IMR-90 (cell line): ENCODE results near the gene NRL. TPM values are rescaled to one million over a fixed set of nuclear protein-coding genes. Genes with fewer than 3 reads are reported as not detected.

Source experiments
- ATAC-seq: fragments of 200-7000 bp; cut with Tn5 transposase; 2 replicates; pipeline ENCODE4 v1.9.1; 2020; ENCODE audit warnings: low read depth, mild to moderate bottlenecking, moderate library complexity
- BruUV-seq: library from RNA; stranded (reverse); fragments of 400-500 nt; replicated peaks from 2 replicates; lab custom pipeline; 2021; lab: Mats Ljungman, UMichigan
- CTCF ChIA-PET: fragments of 300-600 bp; formaldehyde crosslinking; extraction: SDS; loops from one replicate; lab custom pipeline; 2021; ENCODE audit warnings: antibody characterized with exemption; lab: Yijun Ruan, JAX
- POLR2A ChIA-PET: fragments of 300-600 bp; sonication (Branson Sonifier 250); formaldehyde crosslinking; loops from one replicate; lab custom pipeline; 2022; ENCODE audit warnings: antibody characterized with exemption; ENCODE audit not compliant: unreplicated experiment; lab: Charles Lee
- DNase-seq: peaks from one replicate; pipeline ENCODE4 v3.0.0; 2013
- H2AFZ ChIP-seq: replicated peaks from 2 replicates; pipeline ENCODE3; 2013; ENCODE audit warnings: low read length, mild to moderate bottlenecking; ENCODE audit not compliant: poor library complexity
- H2AK5ac ChIP-seq: 2 replicates; pipeline ENCODE4 v1.6.1; 2013; ENCODE audit warnings: low read depth, low read length, inconsistent platforms
- H2AK9ac ChIP-seq: replicated peaks from 2 replicates; pipeline ENCODE3; 2013; ENCODE audit warnings: mild to moderate bottlenecking, low read depth, low read length, moderate library complexity; ENCODE audit not compliant: poor library complexity
- H2BK120ac ChIP-seq: 2 replicates; pipeline ENCODE4 v1.6.1; 2013; ENCODE audit warnings: low read depth, low read length, inconsistent platforms
- H2BK15ac ChIP-seq: 3 replicates; pipeline ENCODE4 v1.6.1; 2013; ENCODE audit warnings: low read depth, low read length, inconsistent platforms
- H2BK20ac ChIP-seq: 2 replicates; pipeline ENCODE4 v1.6.1; 2013; ENCODE audit warnings: low read depth, mild to moderate bottlenecking, inconsistent platforms, low read length, moderate library complexity
- H2BK5ac ChIP-seq: 2 replicates; pipeline ENCODE4 v1.6.1; 2013; ENCODE audit warnings: mild to moderate bottlenecking, low read depth, low read length, inconsistent platforms; ENCODE audit not compliant: poor library complexity, severe bottlenecking
- H3K14ac ChIP-seq: replicated peaks from 2 replicates; pipeline ENCODE4 v1.6.1; 2013; ENCODE audit warnings: low read depth, low read length, inconsistent platforms
- H3K18ac ChIP-seq: 2 replicates; pipeline ENCODE4 v1.6.1; 2013; ENCODE audit warnings: low read depth, low read length, control low read depth
- H3K23ac ChIP-seq: 2 replicates; pipeline ENCODE4 v1.6.1; 2013; ENCODE audit warnings: low read depth, low read length, inconsistent platforms
- H3K27ac ChIP-seq: 2 replicates; pipeline ENCODE4 v1.5.1; 2013; ENCODE audit warnings: mild to moderate bottlenecking, control low read depth, low read length; ENCODE audit not compliant: insufficient read depth
- H3K27me3 ChIP-seq: 2 replicates; pipeline ENCODE4 v1.6.1; 2013; ENCODE audit warnings: low read length; ENCODE audit not compliant: control insufficient read depth, insufficient read depth
- H3K36me3 ChIP-seq: 2 replicates; pipeline ENCODE4 v1.6.1; 2013; ENCODE audit warnings: low read length, mixed read lengths; ENCODE audit not compliant: control insufficient read depth, insufficient read depth
- H3K4ac ChIP-seq: 2 replicates; pipeline ENCODE4 v1.6.1; 2013; ENCODE audit warnings: low read depth, low read length, inconsistent platforms
- H3K4me1 ChIP-seq: 2 replicates; pipeline ENCODE4 v1.6.1; 2013; ENCODE audit warnings: low read length, mixed read lengths; ENCODE audit not compliant: control insufficient read depth, insufficient read depth
- H3K4me2 ChIP-seq: 2 replicates; pipeline ENCODE4 v1.6.1; 2013; ENCODE audit warnings: low read depth, mild to moderate bottlenecking, control low read depth, low read length, moderate library complexity
- H3K4me3 ChIP-seq: 2 replicates; pipeline ENCODE4 v1.5.1; 2013; ENCODE audit warnings: low read depth, mild to moderate bottlenecking, control low read depth, low read length, moderate library complexity; ENCODE audit not compliant: insufficient read depth
- H3K56ac ChIP-seq: 2 replicates; pipeline ENCODE4 v1.6.1; 2013; ENCODE audit warnings: low read length, inconsistent platforms; ENCODE audit not compliant: insufficient read depth; ENCODE audit errors: extremely low read depth
- H3K79me1 ChIP-seq, 2 experiments: 2 replicates each; pipeline ENCODE4 v1.6.1; 2013; ENCODE audit warnings: low read length in 2 of 2, inconsistent platforms in 1 of 2, low read depth in 1 of 2
- H3K9ac ChIP-seq: 2 replicates; pipeline ENCODE4 v1.6.1; 2013; ENCODE audit warnings: low read depth, low read length, control low read depth
- H3K9me1 ChIP-seq: 2 replicates; pipeline ENCODE4 v1.6.1; 2013; ENCODE audit warnings: low read length, inconsistent platforms; ENCODE audit not compliant: insufficient read depth
- H3K9me3 ChIP-seq: 2 replicates; pipeline ENCODE4 v1.6.1; 2013; ENCODE audit warnings: low read length; ENCODE audit not compliant: control insufficient read depth, insufficient read depth
- H4K20me1 ChIP-seq: 2 replicates; pipeline ENCODE4 v1.6.1; 2013; ENCODE audit warnings: low read length, inconsistent platforms; ENCODE audit not compliant: insufficient read depth
- H4K5ac ChIP-seq: 2 replicates; pipeline ENCODE4 v1.6.1; 2013; ENCODE audit warnings: mild to moderate bottlenecking, low read depth, low read length, control low read depth
- H4K8ac ChIP-seq, 2 experiments: 2 replicates each; pipeline ENCODE4 v1.6.1; 2013; ENCODE audit warnings: low read depth in 2 of 2, low read length in 2 of 2, control low read depth in 1 of 2, inconsistent platforms in 1 of 2
- H4K91ac ChIP-seq: 2 replicates; pipeline ENCODE4 v1.6.1; 2013; ENCODE audit warnings: low read depth, low read length, inconsistent platforms; ENCODE audit not compliant: insufficient read depth
- RCOR1 ChIP-seq: IDR thresholded peaks from 2 replicates; pipeline ENCODE4 v1.6.1; 2012; ENCODE audit warnings: mild to moderate bottlenecking, low read length, improper control_type of control experiment; ENCODE audit not compliant: insufficient replicate concordance
- WGBS, 2 experiments: methylation state at CpG; one replicate each; pipeline versions ENCODE4 v1.1.5 to v1.1.7; 2013; ENCODE audit warnings: missing lambda C conversion rate in 2 of 2; ENCODE audit not compliant: insufficient read length in 1 of 2; ENCODE audit errors: extremely low coverage in 2 of 2; 5-methylcytosine and 5-hydroxymethylcytosine counted together
- dilution Hi-C: fragments of 300-500 bp; cut with HindIII; formaldehyde crosslinking; loops from one replicate; pipeline ENCODE4 v1.14.3; 2018; ENCODE audit warnings: low sequenced_read_pairs; ENCODE audit not compliant: unreplicated experiment
- in situ Hi-C: fragments of 300-500 bp; cut with MboI; formaldehyde crosslinking; loops from 3 replicates; pipeline ENCODE4 v1.14.3; 2019; ENCODE audit warnings: low sequenced_read_pairs, inconsistent platforms, mixed read lengths
- intact Hi-C: fragments of 100-400 bp; cut with micrococcal nuclease; formaldehyde crosslinking; loops from 2 replicates; pipeline ENCODE4 v1.10.0; 2022
- polyA plus RNA-seq, 3 experiments: library from polyadenylated mRNA; depleted of rRNA; stranded (reverse); fragments of >200 nt; gene quantifications; 2 replicates each; pipeline ENCODE4 v1.2.3, GENCODE V29; 2012; ENCODE audit warnings: low replicate concordance in 1 of 3
- total RNA-seq: library from RNA; depleted of rRNA; stranded (reverse); fragments of >200 nt; gene quantifications from 2 replicates; pipeline ENCODE4 v1.2.3, GENCODE V29; 2012
- TF ChIP-seq, protein P1 (sequence below): fragments of 150-350 bp; IDR thresholded peaks from 2 replicates; pipeline ENCODE4 v1.6.1; 2016; ENCODE audit warnings: low read depth, mild to moderate bottlenecking, low read length, moderate library complexity, borderline replicate concordance

The NRL gene
- total and polyA plus RNA-seq, 2 of the 4 experiments (the other 2 are of a cell fraction) = 0.18 to 0.70 TPM

DNA sequence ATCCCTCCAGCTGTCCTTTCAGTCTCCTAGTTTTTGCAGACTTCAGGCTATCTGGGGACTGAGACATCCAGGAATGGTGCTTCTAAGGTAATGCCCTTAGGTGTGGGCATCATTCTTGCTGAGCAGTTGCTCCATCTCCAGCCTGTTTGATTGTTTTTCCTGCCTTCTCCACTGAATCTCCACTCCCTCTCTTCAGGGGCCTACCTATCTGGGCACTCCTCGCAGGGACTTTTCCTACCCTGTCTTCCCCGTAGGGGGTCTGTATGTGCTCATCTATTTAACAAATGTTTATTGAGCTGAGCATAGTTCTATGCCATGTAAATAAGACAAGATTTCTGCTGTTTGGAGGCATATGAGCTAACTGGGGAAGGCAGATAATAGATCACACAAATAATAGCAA is 18.2 kb upstream of the NRL start:
- BruUV-seq = no TSS peak
- Histone ChIP-seq H2BK5ac (no peak overlapping the region), H3K9me3 (no peaks in the 10 kb centered on the region), H3K9ac (no peak overlapping the region), H3K56ac (no peak overlapping the region), H4K5ac (no peak overlapping the region), H2AK5ac (no peak overlapping the region), H3K14ac (no peak overlapping the region), H3K9me1 (peaks cover 12% of the 10 kb centered on the region), H2BK20ac (no peak overlapping the region), H3K79me1 (peaks cover 10 to 18% of the 10 kb centered on the region in 2 experiments; a peak in 3 of 4 replicates), H3K23ac (no peak overlapping the region), H3K4me2 (no peak overlapping the region), H2BK120ac (no peak overlapping the region), H4K91ac (no peak overlapping the region), H2BK15ac (no peak overlapping the region), H3K4me1 (peaks cover 8% of the 10 kb centered on the region; the same call in 1 of the 2 replicates), H3K27ac (no peak overlapping the region), H4K8ac (no peak overlapping the region), H2AK9ac (no peak overlapping the region), H4K20me1 (0 out of 2 replicates have a peak, but pooled peaks cover 6% of the 10 kb centered on the region), H3K4me3 (no peak overlapping the region), H3K27me3 (no peaks in the 10 kb centered on the region), H2AFZ (no peak overlapping the region), H3K18ac (no peak overlapping the region), H3K36me3 (peaks cover 6% of the 10 kb centered on the region), H3K4ac (no peak overlapping the region)
- ChIA-PET CTCF (no interaction called here), POLR2A (no interaction called here)
- in situ Hi-C loops = loop anchor here (10.0 to 25.0 kb wide), 3 partner anchors 302 to 1046 kb away; partner anchors contain the start of genes ACIN1, BCL2L2, C14orf119 and PABPN1
- TF ChIP-seq RCOR1 = no peak
- TF ChIP-seq, protein P1, sequence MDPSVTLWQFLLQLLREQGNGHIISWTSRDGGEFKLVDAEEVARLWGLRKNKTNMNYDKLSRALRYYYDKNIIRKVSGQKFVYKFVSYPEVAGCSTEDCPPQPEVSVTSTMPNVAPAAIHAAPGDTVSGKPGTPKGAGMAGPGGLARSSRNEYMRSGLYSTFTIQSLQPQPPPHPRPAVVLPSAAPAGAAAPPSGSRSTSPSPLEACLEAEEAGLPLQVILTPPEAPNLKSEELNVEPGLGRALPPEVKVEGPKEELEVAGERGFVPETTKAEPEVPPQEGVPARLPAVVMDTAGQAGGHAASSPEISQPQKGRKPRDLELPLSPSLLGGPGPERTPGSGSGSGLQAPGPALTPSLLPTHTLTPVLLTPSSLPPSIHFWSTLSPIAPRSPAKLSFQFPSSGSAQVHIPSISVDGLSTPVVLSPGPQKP = no peak
- no peak for ATAC-seq
- no CpG with 5 or more reads among the region's 2 CpGs for WGBS, 2 experiments
- DNase-seq = no peak
- intact Hi-C loops = no loop called here
- dilution Hi-C loops = no loop called here
